ENCODE data around the gene EVX2.

DNA sequence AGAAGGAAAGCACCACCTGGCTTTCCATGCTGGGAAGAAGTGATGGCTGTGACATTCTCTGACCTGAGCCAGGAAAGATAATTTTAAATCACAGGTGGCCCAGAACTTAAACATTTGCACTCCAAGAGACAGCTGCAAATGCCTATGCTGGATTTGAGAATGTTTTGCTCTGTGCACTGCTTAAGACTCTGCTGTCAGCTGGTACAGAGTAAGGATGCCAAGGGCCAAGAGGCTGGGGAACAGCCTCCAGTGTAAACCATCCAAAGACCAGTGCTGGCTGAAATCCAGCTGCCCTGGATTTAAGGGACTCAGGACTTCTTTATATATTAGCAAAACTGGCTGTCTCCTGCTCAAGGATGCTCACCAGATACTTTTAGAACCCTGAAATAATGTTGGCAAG lies 49.6 kb upstream of the EVX2 start:
- TF ChIP-seq, protein P1, sequence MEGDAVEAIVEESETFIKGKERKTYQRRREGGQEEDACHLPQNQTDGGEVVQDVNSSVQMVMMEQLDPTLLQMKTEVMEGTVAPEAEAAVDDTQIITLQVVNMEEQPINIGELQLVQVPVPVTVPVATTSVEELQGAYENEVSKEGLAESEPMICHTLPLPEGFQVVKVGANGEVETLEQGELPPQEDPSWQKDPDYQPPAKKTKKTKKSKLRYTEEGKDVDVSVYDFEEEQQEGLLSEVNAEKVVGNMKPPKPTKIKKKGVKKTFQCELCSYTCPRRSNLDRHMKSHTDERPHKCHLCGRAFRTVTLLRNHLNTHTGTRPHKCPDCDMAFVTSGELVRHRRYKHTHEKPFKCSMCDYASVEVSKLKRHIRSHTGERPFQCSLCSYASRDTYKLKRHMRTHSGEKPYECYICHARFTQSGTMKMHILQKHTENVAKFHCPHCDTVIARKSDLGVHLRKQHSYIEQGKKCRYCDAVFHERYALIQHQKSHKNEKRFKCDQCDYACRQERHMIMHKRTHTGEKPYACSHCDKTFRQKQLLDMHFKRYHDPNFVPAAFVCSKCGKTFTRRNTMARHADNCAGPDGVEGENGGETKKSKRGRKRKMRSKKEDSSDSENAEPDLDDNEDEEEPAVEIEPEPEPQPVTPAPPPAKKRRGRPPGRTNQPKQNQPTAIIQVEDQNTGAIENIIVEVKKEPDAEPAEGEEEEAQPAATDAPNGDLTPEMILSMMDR (IDR thresholded peaks at IDR 0.05; ENCODE audit: low read length): no peak
- TF ChIP-seq EZH2 (IDR thresholded peaks at IDR 0.05; ENCODE audit: borderline replicate concordance, low read length): no peak

Measured in OCI-LY1 (cell line).